HG03159 (cell line): ENCODE results near the gene ZBTB49.
A peak's percentile ranks its signal among the peaks of the same experiment; 100 is the strongest.
"Not testable (repeated sequence)": the region's sequence is repeated elsewhere in the genome, so short reads cannot be mapped to it uniquely, and the experiment has no call there.

ENCODE experiments used
- ATAC-seq: cut with Tn5 transposase; IDR thresholded peaks from one replicate; pipeline ENCODE4 v1.9.1; 2021; ENCODE audit warnings: mild to moderate bottlenecking, moderate library complexity; ENCODE audit not compliant: unreplicated experiment

The ZBTB49 gene

DNA sequence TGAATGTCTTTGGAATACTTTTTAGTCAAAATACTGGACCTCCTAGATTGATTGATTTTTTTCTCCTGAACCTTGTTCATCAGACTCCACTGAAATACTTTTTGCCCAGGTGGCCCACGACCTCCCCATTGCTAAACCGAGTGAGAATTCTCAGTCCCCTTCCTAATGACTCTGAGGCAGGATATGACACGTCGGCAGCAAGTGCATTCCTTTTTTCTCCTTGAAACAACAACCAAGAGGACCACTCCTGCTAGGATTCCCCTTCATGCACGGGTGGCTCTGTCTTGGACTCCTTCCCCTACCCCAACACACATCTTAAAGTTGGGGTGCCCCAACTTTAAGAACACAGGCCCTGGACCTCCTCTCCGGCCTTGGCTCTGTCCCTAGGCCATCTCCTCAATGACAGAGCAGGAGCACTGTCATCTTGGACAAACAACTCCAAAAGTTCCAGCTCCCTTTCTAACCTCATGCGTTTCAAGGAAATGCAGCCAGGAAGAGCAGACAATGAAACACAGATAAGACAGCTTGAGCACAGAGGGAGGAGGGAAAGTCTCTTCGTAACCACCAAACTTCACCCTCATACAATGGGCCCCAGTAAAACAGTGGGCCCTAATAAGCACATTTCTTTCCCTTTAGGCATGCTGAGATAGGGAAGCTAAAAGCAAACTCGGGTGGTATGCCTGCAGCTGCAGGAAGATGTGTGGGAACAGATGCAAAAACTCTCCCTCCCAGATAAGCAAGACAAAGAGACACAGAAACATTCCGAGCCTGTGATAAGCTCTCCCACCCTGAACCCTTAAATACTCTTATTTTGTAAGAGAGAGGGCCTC, 33.9 kb downstream of the ZBTB49 start:
- no peak for ATAC-seq

DNA sequence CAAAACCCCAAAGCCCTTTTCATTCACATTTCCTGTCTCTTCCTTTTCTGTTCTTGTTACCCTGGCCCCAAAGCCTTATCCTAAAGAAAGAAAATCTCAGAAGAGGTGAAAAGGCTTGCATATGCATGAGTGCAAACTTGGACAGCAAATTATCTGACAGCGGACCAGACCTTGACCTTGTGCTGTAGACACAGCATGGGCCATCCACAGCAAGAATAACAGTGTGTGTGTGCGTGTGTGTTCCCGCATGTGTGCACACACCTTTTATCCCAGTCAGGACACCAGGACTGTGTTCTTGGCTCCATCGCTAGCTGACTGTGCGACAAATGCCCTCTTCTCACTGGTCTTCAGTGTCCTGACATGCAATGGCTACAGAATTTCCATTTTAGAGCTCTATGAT, 35.3 kb downstream of the ZBTB49 start:
- ATAC-seq, result no peak

DNA sequence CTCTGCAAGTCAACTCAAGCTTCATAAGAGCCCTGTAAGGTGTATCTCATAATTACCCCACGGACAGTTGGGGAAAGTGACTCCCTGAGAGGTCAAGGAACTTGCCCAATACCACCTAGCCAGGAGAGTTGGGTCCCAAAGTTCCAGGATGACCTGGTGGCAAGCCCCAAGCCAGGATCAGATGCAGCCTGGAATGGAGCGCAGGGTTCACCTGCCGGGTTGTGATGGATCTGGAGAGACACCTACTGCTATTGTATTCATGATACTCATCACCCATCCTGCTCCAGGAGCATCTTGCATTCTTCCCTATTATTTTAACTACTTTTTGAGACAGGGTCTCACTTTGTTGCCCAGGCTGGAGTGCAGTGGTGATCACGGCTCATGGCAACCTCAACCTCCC, 36.1 kb downstream of the ZBTB49 start:
- ATAC-seq, result no peak

DNA sequence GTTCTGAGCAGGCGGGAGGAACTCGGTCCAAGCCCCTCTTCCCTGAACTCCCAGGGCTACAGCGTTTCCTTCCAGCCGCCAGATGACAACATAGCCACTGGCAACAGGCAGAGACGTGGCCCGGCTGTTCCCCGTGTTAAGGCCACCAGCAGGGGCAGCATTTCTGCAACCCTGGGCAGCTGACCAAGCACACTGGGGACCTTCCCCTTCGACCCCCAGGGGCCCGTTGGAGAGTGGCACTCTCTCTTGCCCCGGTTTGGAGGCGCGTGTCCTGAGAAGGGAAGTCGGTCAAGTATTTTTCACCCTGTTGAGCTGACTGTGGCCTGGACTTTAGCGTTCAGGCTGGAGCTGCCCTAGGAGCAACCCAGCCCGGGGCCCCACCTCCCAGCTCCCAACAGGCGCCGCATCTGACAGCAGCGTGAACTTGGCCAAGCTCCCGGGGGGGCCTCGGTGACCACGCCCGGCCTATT, 37.6 kb downstream of the ZBTB49 start:
- ATAC-seq, result no peak

DNA sequence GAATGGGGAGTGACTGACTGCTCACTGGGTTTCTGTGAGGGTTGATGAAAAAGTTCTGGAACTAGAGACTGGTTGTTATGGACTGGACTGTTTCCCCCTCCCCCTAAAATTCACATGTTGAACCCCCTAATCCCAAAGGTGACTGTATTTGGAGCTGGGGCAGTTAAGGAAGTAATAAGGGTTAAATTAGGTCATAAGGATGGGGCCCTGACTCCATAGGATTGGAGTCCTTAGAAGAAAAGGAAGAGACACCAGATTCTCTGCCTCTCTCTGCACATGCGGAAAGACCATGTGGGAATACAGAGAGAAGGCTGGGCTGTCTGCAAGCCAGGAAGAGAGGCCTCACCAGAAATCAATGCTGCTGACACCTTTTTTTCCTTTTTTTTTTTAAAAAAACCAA, 38.2 kb downstream of the ZBTB49 start:
- ATAC-seq, result no peak

DNA sequence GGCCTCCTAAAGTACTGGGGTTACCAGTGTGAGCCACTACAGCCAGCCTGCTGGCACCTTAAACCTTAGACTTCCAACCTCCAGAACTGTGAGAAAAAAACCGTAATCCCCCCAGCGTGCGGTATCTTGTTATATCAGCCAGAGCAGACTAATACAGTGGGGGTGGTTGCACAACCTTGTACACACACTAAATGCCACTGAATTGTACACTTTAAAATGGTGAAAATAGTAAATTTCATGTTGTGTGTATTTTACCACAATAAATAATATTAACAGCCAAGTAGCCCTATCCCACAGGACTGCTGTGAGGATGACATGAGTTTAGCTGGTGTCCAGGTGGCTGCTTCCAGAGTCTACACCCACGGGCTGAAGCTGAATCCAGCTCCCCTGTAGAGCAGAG, 38.8 kb downstream of the ZBTB49 start:
- ATAC-seq, result no peak

DNA sequence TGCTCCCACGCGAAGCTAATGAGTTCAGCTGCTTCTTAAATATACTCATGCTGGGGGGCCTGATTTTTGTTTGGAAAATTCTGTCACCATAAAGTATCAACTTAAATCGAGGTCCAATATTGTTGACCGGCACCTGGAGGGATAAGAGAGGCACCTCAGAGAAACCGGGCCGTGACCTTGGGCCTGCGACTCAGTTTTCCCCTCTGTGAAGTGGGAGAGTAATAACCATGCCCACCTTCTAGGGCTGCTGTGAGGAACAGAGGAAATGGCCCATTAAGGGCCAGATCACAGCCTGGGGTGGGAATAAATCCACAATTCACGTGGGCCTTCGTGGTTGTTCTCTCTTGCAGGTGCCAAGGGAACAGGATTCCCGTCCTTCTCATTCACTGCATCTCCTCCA, 39.4 kb downstream of the ZBTB49 start:
- no peak for ATAC-seq

DNA sequence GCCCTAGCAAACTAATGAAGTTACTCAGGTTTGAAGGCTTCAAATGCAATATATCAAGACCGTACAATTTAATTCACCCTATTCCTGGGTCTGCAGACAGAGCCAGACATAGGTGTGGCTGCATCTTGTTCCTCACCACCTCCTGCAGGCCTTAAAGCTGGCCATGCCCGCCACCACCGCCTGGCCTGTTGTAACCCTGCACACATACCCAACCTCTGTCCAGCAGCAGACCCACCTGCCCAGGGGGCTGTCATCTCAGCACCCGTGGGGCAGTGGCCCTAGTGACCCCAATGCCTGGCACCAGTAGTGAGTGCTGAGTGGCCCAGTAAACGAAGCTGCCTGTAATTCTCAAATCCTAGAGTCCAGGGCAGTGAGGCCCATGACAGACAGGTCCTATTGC, 40.7 kb downstream of the ZBTB49 start:
- no peak for ATAC-seq

DNA sequence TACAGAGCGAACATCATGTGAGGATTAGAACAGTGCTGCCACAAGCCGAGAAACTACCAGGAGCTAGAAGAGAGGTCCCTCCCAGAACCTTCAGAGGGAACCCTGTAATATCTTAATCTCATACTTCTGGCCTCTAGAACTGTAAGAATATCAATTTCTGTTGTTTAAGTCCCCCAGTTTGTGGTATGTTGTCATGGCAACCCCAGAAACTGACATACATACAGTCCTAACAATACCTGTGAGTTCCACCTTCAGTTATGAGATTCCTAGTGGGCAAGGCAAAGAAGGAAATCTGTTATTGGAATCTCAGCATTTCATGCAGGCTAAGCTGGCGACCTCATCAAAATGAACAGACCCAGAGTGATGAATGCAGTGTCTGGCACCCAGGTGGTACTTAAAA, 42.5 kb downstream of the ZBTB49 start:
- ATAC-seq, result no peak

DNA sequence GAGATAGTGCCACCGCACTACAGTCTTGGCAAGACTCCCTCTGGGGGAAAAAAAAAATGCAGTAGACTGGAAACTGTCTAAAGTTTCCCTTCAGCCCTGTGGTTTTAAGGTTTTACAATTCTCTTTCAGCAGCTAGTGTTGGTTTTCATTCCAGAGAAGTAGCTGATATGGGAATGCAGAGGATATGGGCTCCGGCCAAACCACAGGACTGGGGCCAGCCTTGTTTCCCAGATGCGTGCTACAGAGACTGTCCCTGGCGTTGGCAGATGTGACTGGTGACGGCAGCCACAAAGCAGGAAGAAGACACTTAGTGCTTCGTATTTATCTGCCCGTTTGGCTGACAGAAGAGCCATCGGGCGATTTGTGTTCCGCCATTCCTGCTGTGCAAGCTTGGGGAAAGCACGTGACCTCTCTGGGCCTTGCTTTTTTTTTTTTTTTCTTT, 43.2 kb downstream of the ZBTB49 start:
- ATAC-seq, result no peak

DNA sequence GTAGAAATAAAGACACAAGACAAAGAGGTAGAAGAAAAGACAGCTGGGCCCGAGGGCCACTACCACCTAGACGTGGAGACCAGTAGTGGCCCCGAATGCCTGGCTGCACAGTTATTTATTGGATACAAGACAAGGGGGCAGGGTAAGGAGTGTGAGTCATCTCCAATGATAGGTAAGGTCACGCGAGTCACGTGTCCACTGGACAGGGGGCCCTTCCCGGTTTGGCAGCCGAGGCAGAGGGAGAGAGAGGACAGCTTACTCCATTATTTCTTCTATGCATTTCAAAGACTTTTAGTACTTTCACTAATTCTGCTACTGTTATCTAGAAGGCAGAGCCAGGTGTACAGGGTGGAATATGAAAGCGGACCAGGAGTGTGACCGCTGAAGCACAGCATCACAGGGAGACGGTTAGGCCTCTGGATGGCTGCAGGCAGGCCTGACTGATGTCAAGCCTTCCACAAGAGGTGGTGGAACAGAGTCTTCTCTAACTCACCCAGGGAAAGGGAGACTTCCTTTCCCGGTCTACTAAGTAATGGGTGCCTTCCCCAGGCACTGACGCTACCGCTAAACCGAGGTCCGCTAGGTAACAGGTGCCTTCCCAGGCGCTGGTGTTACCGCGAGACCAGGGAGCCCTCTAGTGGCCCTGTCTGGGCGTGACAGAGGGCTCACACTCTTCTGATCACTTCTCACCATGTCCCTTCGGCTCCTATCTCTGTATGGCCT, 44.9 kb downstream of the ZBTB49 start:
- peak; percentile 63 for ATAC-seq

DNA sequence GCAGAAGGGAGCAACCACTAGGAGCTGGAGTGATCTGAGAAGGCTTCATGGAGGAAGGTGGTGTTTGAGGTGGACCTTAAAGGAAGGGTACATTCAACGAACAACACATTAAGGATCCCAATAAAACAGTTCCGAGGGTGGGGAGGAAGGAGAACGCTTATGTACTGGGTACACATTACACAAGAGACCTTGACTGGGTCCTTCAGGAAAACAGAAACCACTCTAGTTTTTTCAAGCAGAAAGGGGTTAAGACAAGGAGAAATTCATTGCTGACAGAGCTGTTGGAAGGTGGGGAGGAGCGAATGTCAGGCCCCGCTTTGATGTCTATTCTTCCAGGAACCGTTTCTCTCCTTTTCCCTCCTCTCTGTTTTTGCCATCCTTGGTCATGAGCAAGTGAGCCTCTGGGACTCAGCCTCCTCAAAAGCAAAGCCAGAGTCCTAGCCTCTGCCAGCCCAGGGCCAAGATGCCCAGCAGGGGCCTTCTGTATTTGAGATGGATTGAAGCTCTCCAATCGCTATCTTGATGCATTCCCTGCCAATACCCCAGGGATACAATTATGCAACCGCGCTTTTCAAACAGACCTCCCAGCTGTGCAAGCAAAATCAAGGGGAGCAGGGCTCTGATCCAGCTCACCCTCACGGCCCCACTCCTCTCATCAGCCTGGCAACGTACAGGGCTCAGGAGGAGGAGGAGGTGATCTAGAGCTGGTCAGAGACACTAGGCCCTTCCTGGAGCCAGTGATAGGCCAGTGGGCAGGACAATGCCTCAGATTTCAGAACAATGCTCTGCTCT, 48.4 kb downstream of the ZBTB49 start:
- ATAC-seq, result no peak

DNA sequence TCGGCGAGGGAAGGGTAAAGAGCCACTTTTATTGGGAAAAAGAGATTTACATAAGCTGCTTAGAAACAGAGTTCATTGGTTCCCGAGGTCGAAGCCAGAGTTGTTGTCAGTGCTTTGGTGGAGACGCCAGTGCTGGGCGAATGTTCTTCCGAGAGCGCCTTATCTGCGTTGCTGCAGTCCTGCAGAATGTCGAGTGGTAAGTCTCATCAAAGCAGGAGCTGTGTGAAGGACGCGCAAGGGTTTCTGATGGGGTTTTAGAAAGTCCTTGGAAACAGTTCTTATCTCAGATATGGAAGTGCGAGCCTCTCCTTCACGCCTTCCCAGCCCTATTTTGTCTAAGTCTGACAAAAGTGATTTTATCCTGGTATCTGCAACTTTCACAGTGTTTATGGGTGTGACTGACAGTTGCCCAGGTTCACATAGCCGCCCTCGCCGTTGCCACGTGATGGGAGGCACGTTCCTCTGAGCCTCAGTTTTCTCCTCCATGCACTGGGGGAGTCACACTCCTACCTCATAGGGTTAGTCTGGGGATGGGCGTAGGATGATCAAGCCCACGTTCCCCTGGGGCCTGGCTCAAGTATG, 49.5 kb downstream of the ZBTB49 start:
- no peak for ATAC-seq

DNA sequence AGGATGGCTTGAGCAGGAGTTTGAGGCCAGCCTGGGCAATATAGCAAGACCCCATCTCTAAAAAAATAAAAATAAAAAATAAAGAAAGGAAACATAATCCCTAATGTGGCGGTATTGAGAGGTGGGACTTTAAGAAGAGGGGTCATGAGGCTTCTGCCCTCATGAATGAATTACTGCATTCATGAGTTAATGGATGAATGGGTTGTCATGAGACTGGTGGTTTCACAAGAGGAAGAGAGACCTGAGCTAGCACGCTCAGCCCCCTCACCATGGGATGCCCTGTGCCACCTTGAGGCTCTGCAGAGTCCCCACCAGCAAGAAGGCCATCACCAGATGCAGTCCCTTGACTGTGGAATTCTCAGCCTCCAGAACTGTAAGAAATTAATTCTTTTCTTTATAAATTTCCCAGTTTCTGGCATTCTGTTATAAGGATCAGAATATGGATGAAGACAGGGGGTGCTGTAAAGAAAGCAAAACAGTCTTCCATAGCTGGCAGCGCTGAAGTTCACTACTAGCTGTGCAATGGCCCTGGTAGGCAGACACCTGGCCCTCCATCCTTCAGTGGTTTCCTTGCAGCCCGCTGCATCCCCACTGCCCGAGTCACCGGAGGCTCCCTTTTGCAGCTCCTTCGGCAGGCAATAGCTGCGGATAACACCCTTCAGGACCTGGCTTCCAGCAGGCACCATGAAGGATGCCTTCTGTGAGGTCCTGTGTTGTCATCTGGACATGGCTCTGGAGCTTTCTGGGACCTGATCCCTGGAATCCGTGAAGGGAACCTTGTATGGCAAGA, 52.0 kb downstream of the ZBTB49 start:
- no peak for ATAC-seq

DNA sequence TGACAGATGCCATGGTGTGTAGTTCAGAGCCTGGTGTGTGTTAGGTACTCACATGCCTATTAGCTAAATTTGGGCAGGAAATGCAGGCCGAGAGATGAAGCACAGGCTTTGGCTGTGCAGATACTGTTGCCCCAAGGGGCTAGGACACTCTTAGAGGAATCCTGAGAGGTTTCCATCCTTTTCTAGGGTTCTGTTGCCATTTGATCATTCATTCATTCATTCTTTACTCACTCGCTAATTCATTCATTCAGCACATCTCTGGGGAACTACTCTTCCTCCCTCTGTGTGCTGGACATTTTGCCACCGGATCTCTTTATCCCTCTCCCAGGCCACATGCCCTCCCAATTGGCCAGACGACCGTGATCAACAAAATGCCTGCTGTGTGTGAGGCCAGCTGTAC, 53.0 kb downstream of the ZBTB49 start:
- ATAC-seq, result no peak

DNA sequence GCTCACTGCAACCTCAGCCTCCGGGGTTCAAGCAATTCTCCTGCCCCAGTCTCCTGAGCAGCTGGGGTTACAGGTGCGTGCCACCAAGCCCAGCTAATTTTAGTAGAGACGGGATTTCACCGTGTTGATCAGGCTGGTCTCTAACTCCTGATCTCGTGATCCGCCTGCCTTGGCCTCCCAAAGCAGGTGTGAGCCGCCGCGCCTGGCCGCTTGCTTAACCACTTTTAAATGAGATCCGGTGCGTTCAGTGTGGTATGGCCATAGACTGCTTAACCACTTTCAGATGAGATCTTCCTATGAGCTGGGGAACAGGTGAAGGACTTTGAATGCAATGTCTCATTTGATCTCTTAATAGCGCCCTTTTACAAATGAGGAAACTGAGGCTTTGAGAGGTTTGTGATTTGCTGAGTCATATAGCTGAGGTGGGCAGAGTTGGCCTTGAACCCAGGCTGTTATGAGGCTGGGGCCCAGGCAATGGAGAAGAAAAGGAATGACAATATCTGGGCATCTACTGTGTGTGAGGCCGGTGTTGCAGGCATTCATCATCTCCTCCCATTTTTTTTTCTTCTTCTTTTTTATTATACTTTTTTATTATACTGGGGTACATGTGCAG, 55.0 kb downstream of the ZBTB49 start:
- ATAC-seq, result peak; percentile 81

DNA sequence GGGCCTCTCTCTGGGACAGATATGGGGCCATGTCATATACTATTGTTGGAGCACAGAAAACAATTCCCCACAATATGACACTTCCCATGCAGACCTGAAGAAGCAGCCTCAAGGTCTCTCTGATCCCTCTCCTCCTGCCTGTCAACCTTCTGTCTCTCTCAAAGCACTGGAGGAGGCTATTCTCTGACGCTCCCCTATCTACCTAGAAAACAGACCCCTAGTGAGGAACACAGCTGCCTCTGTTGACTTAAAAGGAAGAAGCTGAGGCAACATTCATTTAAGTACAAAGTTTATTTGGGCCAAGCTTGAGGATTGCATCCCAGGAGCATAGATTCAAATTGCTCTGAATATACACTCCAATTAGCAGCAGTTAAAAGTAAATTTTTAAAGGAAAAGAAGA, 57.5 kb downstream of the ZBTB49 start:
- no peak for ATAC-seq

DNA sequence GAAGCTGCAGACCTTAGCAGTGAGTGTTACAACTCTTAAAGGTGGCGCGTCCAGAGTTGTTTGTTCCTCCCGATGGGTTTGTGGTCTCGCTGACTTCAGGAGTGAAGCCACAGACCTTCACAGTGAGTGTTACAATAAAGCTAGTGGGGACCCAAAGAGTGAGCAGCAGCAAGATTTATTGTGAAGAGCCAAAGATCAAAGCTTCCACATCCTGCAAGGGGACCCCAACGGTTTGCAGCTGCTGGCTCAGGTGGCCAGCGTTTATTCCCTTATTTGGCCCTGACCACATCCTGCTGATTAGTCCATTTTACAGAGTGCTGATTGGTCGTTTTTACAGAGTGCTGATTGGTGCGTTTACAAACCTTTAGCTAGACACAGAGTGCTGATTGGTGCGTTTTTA, 58.5 kb downstream of the ZBTB49 start:
- ATAC-seq, result not testable (repeated sequence)

DNA sequence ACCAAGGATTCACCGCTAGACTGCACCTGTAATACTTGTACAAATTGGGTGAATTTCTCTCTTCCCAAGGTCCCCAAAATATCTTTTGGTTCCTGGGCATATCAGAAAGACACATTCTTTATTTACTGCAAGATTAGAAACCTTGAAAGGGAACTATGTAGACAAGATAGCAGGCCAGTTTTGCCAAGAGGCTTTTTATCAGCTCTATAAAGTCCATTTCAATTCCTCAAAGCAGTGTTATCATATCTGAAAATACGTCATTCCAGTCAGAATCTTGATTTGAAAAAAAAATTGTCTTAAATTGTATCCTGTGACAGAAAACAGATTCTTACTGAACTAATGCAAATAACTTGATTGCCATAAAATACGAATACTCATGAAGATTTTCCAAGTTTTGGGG, 59.8 kb downstream of the ZBTB49 start:
- no peak for ATAC-seq

DNA sequence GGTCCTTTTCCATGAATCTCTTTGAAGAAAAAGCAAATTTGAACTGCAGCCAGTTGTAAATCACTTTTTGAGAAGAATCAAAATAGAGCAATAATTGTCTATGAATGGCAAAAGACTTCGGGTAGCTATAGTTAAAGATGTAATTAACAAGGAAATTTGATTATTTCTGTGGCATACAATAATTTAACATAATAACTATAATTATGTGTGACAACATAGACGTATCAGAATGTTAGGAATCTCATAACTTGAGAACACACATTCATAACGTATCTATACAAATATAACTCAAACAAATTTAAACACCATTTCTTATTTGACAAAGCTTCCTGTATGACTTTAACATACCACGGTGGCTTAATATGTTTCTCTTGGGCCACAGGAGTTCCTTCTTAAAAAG, 60.9 kb downstream of the ZBTB49 start:
- ATAC-seq, result no peak
